Medulla oblongata (tissue), 1 donor: ENCODE measurements around the gene FKBP5.
"Not testable (repeated sequence)": the region's sequence is repeated elsewhere in the genome, so short reads cannot be mapped to it uniquely, and the experiment has no call there.

Experiments used
- DNase-seq: peaks from one replicate; pipeline ENCODE4 v3.0.0-alpha.2; 2015; ENCODE audit errors: extremely low spot score

Gene FKBP5

DNA sequence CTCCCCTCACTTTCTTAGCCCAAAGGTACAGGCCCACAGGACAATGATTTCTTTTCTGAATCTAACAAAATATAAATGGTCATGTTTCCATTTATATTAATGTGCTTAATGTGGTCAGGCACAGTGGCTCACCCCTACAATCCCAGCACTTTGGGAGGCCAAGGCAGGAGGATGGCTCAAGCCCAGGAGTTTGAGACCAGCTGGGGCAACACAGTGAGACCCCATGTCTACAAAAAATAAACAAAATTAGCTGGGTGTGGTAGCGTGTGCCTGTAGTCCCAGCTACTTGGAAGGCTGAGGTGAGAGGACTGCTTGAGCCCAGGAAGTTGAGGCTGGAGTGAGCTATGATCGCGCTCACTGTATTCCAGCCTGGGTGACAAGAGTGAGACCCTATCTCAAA is 98.8 kb downstream of the FKBP5 start:
- DNase-seq: no peak

GRCh38 chr6:35589201-35589739 is 99.4 kb downstream of the FKBP5 start:
- DNase-seq: no peak

GRCh38 chr6:35587167-35587566 is 101.5 kb downstream of the FKBP5 start:
- no peak for DNase-seq

DNA sequence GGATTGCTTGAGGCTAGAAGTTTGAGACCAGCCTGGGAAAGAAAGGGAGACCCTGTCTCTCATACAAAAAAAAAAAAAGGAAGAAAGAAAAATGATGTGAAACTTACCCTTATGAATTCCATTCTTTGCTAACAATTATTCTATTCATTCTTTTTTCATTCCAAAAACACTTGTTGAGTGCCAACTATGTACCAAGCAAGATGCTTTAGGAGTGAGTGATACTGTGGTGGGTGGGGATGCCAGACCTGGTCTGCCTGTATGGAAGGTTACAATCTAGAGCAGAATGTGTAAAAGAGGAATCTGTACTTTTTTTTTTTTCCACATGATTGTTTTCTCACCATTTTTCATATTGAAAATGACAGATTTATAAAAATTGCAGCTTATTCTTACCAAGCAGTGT is 102.2 kb downstream of the FKBP5 start:
- DNase-seq: no peak

DNA sequence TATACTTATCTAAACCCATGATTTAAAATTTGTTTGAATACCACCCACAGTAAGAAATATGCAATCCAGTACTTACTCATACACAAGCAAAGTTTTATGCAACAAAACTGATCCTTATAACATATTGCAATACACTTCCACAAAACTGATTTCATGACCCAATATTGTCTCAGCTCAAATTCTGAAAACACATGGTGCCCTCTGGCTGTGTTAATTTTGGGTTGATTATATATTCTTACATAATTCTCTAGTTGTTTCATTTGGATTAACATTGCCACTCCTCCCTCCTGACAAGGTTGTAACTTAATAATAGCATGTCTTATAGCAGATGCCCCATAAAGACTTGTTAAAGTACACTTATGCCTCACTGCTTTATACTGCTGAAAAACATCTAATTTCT is 103.1 kb downstream of the FKBP5 start:
- no peak for DNase-seq

DNA sequence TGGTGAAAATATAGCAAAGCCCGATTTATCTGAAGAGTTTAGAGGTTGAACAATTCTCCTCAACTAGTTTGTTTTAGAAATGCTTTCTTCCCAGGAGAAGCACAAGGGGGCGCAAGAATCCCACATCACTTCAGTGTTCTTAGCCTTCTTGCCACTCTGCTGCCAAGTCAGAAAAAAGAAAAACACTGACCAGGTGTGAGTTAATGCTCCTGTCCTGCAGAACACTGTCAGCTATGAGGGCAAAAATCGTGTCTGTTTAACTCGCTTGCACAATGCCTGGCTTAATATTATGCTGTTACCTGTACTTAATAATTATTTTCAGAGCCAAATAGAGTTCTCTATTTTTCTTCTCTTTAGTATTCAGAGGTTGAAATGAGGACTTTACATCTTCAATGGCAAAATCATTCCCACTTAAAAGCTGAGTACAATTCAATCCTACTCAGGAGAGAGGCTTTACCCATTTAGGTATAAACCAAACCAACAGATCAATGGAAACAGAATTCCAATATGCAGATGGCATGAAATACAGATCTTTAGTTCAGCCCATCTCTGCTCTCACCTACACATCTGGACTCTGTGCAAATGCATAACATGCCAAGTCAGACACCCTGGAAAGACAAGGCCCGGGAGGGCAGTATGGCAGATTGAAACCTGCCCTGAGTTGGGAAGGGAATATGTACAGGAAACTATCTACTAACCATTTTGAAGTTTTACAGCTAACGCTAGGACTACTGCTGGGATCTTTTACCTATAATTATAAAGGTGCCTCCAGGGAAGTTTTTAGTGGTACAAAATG is 104.6 kb downstream of the FKBP5 start:
- peak; percentile 87 for DNase-seq

DNA sequence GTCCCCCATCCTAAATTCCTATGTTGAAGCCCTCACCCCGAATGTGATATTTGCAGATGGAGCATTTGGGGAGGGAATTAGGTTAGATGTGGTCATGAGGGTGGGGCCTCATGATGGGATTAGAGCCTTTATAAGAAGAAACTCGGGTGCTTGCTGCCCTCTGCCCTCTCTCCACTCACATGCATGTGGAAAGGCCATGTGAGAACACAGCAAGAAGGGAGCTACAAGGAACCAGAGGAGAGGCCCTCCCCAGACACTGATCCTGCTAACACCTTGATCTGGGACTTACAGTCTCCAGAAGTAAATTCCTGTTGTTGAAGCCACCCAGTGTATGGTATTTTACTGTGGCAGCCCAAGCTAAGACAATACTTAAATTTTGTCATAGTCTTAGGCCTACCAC is 106.4 kb downstream of the FKBP5 start:
- DNase-seq: no peak

DNA sequence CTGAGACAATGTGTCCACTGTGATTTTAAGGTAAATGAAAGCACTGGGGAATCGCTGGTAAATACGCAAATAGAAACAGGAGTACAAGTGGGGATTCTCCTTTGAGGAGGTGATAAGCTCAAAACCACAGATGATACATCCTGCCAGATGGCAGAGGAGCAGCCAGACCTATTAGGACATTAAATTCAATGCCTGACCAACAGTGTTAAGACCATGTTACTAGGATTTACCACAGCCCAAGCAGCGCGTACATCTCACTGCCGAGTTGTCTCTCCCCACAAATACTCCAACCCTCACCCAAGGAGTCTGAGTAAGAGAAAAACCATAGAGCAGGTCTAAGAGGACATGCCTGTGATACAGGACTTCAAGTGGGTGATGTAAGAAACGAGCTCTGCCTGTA is 107.1 kb downstream of the FKBP5 start:
- DNase-seq: no peak

GRCh38 chr6:35580836-35581235 is 107.9 kb downstream of the FKBP5 start:
- no peak for DNase-seq

DNA sequence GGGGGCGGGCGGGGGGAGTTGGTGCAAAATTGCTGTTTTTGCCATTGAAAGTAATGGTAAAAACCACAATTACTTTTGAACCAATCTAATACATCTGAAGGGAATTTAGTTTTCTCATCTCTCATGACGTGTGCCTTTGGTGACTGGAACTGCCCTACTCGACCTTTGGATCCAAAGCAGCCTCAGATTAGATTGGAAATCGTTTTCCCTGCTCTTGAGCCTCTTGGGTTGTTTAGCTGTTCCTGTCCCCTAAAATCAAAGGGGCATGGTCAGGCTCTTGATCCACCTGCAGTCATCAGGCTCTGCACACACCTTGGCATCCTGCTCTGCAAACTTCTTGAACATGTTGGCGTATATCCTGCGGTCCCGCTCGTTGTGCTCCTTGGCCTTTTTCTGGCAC is 112.0 kb downstream of the FKBP5 start:
- no peak for DNase-seq

- DNase-seq: no peak
These were observed 115.1 kb downstream of the FKBP5 start for GRCh38 chr6:35573495-35574110.

DNA sequence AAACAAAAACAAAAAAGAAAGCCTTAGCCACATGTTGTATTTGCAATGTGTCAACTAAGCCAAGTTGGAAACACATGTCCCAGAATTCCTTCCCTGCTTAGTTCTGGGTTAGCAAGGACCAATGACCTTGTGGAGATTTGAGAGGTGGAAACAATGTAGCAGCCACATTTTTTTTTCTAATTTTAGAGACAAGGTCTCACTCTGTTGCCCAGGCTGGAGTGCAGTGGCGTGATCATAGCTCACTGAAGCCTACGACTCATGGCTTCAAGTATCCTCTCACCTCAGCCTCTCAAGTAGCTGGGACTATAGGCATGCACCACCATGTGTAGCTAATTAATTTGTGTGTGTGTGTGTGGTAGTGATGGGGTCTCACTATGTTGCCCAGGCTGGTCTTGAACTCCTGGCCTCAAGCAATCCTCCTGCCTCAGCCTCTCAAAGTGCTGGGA is 117.8 kb downstream of the FKBP5 start:
- DNase-seq: not testable (repeated sequence)

GRCh38 chr6:35569011-35569461 is 119.7 kb downstream of the FKBP5 start:
- DNase-seq: no peak

DNA sequence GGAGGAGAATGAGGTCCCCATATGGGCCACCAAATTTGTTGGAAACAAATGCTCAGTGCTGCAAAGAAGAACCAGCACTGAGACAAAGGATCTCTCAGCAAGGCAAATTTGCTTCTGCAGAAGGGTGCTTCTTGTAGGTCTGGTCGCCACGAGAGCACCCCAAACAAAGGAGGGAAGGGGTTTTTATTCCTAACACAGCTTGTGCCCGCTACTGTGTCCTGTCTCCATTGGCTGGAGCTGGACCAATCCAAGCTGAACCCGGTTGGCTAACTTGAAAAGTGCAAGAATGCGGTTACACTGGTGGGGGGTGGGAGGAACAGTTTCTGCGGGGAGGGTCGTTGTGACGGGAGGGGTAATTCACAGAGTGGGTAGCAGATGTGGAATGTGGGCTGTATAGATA is 121.9 kb downstream of the FKBP5 start:
- DNase-seq: no peak

GRCh38 chr6:35564733-35565132 is 124.0 kb downstream of the FKBP5 start:
- DNase-seq: no peak

- no peak for DNase-seq
These were observed 126.7 kb downstream of the FKBP5 start for GRCh38 chr6:35562060-35562459.

- DNase-seq: no peak
These were observed 127.6 kb downstream of the FKBP5 start for GRCh38 chr6:35561113-35561512.

- no peak for DNase-seq
These were observed 130.1 kb downstream of the FKBP5 start for GRCh38 chr6:35558571-35558970.

- peak; percentile 33 for DNase-seq
These were observed 131.5 kb downstream of the FKBP5 start for GRCh38 chr6:35557239-35557638.

DNA sequence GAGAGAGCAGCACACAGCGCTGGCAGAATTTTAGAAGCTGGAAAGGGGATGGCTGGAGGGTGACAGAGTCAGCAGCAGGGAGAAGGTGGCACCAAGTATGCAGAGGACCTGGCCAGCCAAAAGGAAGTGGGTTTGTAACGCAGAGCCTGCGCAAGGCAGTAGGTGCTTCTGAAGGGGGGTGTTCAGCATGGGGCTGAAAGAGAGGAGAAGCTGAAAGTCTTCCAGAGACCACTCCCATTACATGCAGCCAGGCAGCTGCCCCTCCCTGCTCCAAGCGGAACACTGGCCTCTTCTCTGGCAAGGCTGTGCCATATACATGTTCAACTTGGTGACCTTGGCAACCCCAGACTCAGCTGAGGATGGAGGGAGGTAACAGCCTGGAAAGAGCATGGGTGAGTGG is 133.9 kb downstream of the FKBP5 start:
- no peak for DNase-seq

GRCh38 chr6:35553315-35553714 is 135.4 kb downstream of the FKBP5 start:
- DNase-seq: no peak

GRCh38 chr6:35552285-35552917 is 136.3 kb downstream of the FKBP5 start:
- no peak for DNase-seq

GRCh38 chr6:35550437-35550836 is 138.3 kb downstream of the FKBP5 start:
- DNase-seq: no peak
